Upper lobe of right lung (tissue), 1 donor: ENCODE results near the gene CDK7. TPM values are rescaled to one million over a fixed set of nuclear protein-coding genes. Genes with fewer than 3 reads are reported as not detected.

Experiments
- ATAC-seq: fragments of 200-7000 bp; cut with Tn5 transposase; one replicate; pipeline ENCODE4 v1.9.1; 2020; ENCODE audit warnings: mild to moderate bottlenecking, moderate library complexity
- DNase-seq: peaks from one replicate; pipeline ENCODE4 v3.0.0-alpha.2; 2020
- H3K27ac ChIP-seq: fragments of 200-600 bp; one replicate; pipeline ENCODE4 v1.8.0; 2022
- H3K27me3 ChIP-seq: fragments of 200-600 bp; one replicate; pipeline ENCODE4 v1.8.0; 2022; ENCODE audit warnings: mild to moderate bottlenecking
- H3K36me3 ChIP-seq: fragments of 200-600 bp; one replicate; pipeline ENCODE4 v1.8.0; 2022
- H3K4me1 ChIP-seq: fragments of 200-600 bp; one replicate; pipeline ENCODE4 v1.8.0; 2022
- H3K4me3 ChIP-seq: fragments of 200-600 bp; one replicate; pipeline ENCODE4 v1.8.0; 2022; ENCODE audit warnings: mild to moderate bottlenecking
- H3K9me3 ChIP-seq: fragments of 200-600 bp; one replicate; pipeline ENCODE4 v1.8.0; 2022
- intact Hi-C: fragments of 100-400 bp; cut with DNase I; formaldehyde crosslinking; loops from one replicate; pipeline ENCODE4 v1.11.0; 2022
- total RNA-seq: library from RNA; stranded (reverse); fragmentation: NEBNext Ultra II Directional; extraction: Animal tissue kit (Norgen Biotek cat#: 25700); gene quantifications from one replicate; pipeline ENCODE4 v1.2.1, GENCODE V29; 2021
- TF ChIP-seq, protein P1 (sequence below): fragments of 200-600 bp; IDR thresholded peaks from one replicate; pipeline ENCODE4 v1.8.0; 2022; ENCODE audit warnings: antibody characterized with exemption
- donor health status: DM: no; HTN: yes; CAD: no; lungs with severe emphysema.

Gene CDK7
- total RNA-seq, 1 donor from 2014 or later: 21.9 TPM

DNA sequence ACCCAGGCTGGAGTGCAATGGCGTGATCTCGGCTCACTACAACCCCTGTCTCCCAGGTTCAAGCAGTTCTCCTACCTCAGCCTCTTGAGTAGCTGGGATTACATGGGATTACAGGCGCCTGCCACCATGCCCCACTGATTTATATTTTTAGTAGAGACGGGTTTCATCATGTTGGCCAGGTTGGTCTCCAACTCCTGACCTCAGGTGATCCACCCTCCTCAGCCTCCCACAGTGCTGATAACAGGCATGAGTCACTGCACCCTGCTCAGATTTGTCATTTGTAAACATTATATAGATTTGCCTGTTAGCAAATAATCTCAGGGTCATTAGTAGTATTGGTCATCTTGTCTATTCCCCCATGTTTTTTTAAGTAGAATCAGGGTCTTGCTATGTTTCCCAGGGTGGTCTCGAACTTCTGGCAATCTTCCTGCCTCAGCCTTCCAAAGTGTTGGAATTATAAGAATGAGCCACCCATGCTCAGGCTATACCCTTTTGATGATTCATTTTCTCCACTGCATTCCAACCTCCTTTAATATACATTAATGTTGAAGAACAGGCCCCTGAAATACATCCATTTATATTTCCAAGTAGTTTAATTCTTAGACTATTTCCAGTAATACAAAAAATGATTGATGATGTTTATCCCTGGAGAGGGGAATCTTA is 28.0 kb upstream of the CDK7 start:
- H3K27me3 ChIP-seq: no peaks in the 10 kb centered on the region
- no peaks in the 10 kb centered on the region for H3K36me3 ChIP-seq
- no peak overlapping the region for H3K4me3 ChIP-seq
- DNase-seq (no peak), ATAC-seq (no peak)
- H3K4me1 ChIP-seq: no peaks in the 10 kb centered on the region
- intact Hi-C loops: no loop called here
- no peaks in the 10 kb centered on the region for H3K9me3 ChIP-seq
- no peak overlapping the region for H3K27ac ChIP-seq
- TF ChIP-seq, protein P1, sequence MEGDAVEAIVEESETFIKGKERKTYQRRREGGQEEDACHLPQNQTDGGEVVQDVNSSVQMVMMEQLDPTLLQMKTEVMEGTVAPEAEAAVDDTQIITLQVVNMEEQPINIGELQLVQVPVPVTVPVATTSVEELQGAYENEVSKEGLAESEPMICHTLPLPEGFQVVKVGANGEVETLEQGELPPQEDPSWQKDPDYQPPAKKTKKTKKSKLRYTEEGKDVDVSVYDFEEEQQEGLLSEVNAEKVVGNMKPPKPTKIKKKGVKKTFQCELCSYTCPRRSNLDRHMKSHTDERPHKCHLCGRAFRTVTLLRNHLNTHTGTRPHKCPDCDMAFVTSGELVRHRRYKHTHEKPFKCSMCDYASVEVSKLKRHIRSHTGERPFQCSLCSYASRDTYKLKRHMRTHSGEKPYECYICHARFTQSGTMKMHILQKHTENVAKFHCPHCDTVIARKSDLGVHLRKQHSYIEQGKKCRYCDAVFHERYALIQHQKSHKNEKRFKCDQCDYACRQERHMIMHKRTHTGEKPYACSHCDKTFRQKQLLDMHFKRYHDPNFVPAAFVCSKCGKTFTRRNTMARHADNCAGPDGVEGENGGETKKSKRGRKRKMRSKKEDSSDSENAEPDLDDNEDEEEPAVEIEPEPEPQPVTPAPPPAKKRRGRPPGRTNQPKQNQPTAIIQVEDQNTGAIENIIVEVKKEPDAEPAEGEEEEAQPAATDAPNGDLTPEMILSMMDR: no peak

DNA sequence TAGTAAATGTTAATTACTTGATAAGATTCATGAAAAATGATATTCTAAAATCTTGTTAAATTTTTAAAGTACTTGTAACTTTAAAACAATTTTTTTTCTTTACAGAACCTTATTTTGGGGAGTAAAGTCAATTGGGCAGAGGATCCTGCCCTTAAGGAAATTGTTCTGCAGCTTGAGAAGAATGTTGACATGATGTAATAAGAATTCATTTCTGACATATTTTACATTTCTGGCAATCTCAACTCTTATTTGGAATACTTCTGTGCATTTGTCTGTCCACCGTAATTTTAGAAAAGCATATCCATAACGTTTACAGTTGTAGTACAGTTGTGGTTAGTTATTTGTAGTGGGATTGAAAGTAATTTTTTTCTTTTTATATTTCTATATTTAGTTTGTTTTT is 25.1 kb upstream of the CDK7 start:
- intact Hi-C loops: no loop called here
- TF ChIP-seq, protein P1: no peak
- Histone ChIP-seq H3K4me3 (no peak overlapping the region), H3K36me3 (no peaks in the 10 kb centered on the region), H3K27ac (no peak overlapping the region), H3K4me1 (no peaks in the 10 kb centered on the region), H3K27me3 (no peaks in the 10 kb centered on the region), H3K9me3 (no peaks in the 10 kb centered on the region)
- no peak for ATAC-seq
- DNase-seq: no peak

DNA sequence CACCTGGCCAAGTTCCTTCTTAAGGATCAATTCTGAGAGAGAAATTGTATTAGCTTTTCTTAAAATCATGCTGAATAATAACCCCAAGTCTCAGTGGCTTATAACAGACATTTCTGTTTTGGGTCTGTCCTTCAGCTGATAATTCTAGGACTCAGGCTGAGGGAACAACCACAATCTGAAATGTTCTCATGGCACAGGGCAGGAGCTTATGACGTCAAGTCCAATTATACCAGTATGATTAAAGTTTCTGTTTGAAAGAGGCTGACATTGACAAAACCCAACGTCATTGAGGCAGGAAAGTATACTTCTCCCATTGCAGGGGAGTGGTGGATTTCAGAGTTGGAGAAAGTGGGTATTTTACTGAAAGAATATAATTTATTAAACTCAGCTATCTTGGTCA is 23.5 kb upstream of the CDK7 start:
- Histone ChIP-seq H3K27me3 (no peaks in the 10 kb centered on the region), H3K4me1 (no peaks in the 10 kb centered on the region), H3K4me3 (no peak overlapping the region), H3K36me3 (no peaks in the 10 kb centered on the region), H3K27ac (no peak overlapping the region), H3K9me3 (no peaks in the 10 kb centered on the region)
- DNase-seq (no peak), ATAC-seq (no peak)
- intact Hi-C loops: no loop called here
- TF ChIP-seq, protein P1: no peak

DNA sequence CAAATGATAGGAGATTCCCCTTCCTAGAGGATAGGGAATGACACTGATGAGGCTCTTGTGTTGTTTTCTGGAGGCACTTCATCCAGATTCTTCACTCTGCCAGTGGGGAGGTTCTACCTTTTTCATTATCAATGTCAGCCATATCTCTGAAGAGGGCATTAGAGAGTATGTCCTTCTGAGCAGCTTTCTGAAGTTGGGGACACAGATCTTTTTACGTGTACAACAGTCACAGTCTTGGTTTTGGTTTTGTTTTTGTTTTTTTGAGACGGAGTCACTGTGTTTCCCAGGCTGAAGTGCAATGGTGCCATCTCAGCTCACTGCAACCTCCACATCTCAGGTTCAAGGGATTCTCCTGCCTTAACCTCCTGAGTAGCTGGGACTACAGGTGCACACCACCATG is 22.7 kb upstream of the CDK7 start:
- Histone ChIP-seq H3K27me3 (no peaks in the 10 kb centered on the region), H3K4me1 (no peaks in the 10 kb centered on the region), H3K27ac (no peak overlapping the region), H3K36me3 (no peaks in the 10 kb centered on the region), H3K9me3 (no peaks in the 10 kb centered on the region), H3K4me3 (no peak overlapping the region)
- TF ChIP-seq, protein P1: no peak
- DNase-seq (no peak), ATAC-seq (no peak)
- intact Hi-C loops: no loop called here

DNA sequence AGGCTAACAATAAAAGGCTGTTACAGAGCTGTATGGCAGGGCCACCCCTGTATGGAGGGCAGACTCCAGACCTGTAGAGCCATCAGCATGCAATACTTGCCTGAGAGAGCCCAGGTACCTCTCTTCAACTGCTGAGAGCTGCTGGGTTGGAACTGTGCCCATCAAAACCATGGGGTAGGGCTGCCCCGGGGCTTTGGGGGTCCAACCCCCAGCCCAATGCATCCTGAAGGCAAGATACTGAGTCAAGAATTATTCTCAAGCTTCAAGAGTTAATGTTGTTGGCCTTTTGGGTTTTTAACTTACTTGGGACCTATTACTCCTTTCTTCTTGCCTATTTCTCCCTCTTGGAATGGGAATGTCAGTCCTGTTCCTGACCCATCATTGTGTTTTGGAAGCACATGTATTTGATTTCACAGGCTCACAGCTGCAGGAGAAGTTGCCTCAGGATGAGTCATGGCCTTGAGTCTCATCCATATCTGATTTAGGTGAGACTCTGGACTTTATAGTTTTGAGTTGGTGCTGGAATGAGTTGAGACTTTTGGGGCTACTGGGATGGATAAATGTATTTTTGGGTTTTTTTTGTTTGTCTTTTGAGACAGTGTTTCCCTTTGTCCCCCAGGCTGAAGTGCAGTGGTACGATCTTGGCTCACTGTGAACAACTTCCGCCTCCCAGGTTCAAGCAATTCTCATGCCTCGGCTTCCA is 21.0 kb upstream of the CDK7 start:
- DNase-seq: no peak
- Histone ChIP-seq H3K4me3 (no peak overlapping the region), H3K36me3 (no peaks in the 10 kb centered on the region), H3K4me1 (peaks cover 3% of the 10 kb centered on the region), H3K27me3 (no peaks in the 10 kb centered on the region), H3K9me3 (no peaks in the 10 kb centered on the region), H3K27ac (no peak overlapping the region)
- TF ChIP-seq, protein P1: no peak
- ATAC-seq: no peak
- intact Hi-C loops: no loop called here
